Peyer's patch (tissue), 4 donors: Measurements from ENCODE around the gene PDE6A. TPM values are rescaled to one million over a fixed set of nuclear protein-coding genes. Genes with fewer than 3 reads are reported as not detected.
A peak's percentile ranks its signal among the peaks of the same experiment; 100 is the strongest.

Experiments
- DNase-seq, 3 donors: peaks; one replicate each; pipeline ENCODE4 v3.0.0-alpha.2; 2017 to 2019
- H3K27ac ChIP-seq, 4 donors: fragments of 200-600 bp; sonication (generic); one replicate each; pipeline ENCODE4 v1.5.1; 2016 to 2019
- H3K27me3 ChIP-seq, 2 donors: fragments of 200-600 bp; sonication (generic); one replicate each; pipeline ENCODE4 v1.5.1; 2019
- H3K36me3 ChIP-seq, 3 donors: fragments of 200-600 bp; sonication (generic); one replicate each; pipeline ENCODE4 v1.5.1; 2016 to 2019
- H3K4me1 ChIP-seq, 4 donors: fragments of 200-600 bp; sonication (generic); one replicate each; pipeline ENCODE4 v1.5.1; 2016 to 2019
- H3K4me3 ChIP-seq, 4 donors: fragments of 200-600 bp; sonication (generic); 1 replicate in 3 of 4; 2 replicates in 1 of 4; pipeline ENCODE4 v1.5.1; 2016 to 2019; ENCODE audit warnings: mild to moderate bottlenecking in 1 of 4
- H3K9me3 ChIP-seq, 4 donors: fragments of 200-600 bp; sonication (generic); one replicate each; pipeline ENCODE4 v1.5.1; 2016 to 2019; ENCODE audit warnings: mild to moderate bottlenecking in 1 of 4
- CTCF ChIP-seq, 6 experiments: fragments of 450-650 bp in 4 of 6; fragments of 200-600 bp in 2 of 6; sonication (generic) in 1 of 6; IDR thresholded peaks; one replicate each; pipeline ENCODE4 v1.5.1; 2017 to 2019; ENCODE audit warnings: antibody characterized with exemption in 6 of 6, mild to moderate bottlenecking in 3 of 6, moderate library complexity in 1 of 6
- POLR2A ChIP-seq, 2 donors: fragments of 450-650 bp; IDR thresholded peaks; one replicate each; pipeline ENCODE4 v1.5.1; 2017; ENCODE audit warnings: antibody characterized with exemption in 2 of 2, mild to moderate bottlenecking in 2 of 2, moderate library complexity in 2 of 2
- total RNA-seq, 4 donors: library from RNA; depleted of rRNA; stranded (reverse); fragments of >200 nt; gene quantifications; one replicate each; pipeline ENCODE4 v1.1.0, GENCODE V29; 2016

PDE6A gene
- total RNA-seq, 4 donors from 2014 or later = not detected

- Histone ChIP-seq H3K4me1 (peaks cover 0 to 30% (median 4%) of the 10 kb centered on the region in 4 donors), H3K36me3 (no peaks in the 10 kb centered on the region), H3K4me3 (no peak overlapping the region), H3K27me3 (no peaks in the 10 kb centered on the region), H3K9me3 (no peaks in the 10 kb centered on the region), H3K27ac (no peak overlapping the region)
- no peak for DNase-seq
- TF ChIP-seq CTCF (IDR thresholded peaks at IDR 0.05) (no peak), POLR2A (IDR thresholded peaks at IDR 0.05) (no peak)
Measured at GRCh38 chr5:149941795-149942194, 2.8 kb downstream of the PDE6A start.

- Histone ChIP-seq H3K9me3 (no peaks in the 10 kb centered on the region), H3K27ac (no peak overlapping the region), H3K4me3 (no peak overlapping the region), H3K36me3 (no peaks in the 10 kb centered on the region), H3K27me3 (no peaks in the 10 kb centered on the region), H3K4me1 (peaks cover 0 to 25% (median 2%) of the 10 kb centered on the region in 4 donors)
- no peak for DNase-seq
- no peak for TF ChIP-seq POLR2A (IDR thresholded peaks at IDR 0.05)
- no peak for TF ChIP-seq CTCF (IDR thresholded peaks at IDR 0.05)
Measured at GRCh38 chr5:149940941-149941644, 3.5 kb downstream of the PDE6A start.

- no peak overlapping the region for H3K27ac ChIP-seq
- H3K9me3 ChIP-seq = no peaks in the 10 kb centered on the region
- H3K4me3 ChIP-seq = no peak overlapping the region
- H3K36me3 ChIP-seq = no peaks in the 10 kb centered on the region
- TF ChIP-seq CTCF (IDR thresholded peaks at IDR 0.05) (no peak), POLR2A (IDR thresholded peaks at IDR 0.05) (no peak)
- H3K4me1 ChIP-seq = peaks cover 0 to 16% (median 2%) of the 10 kb centered on the region in 4 donors
- DNase-seq = no peak
- no peaks in the 10 kb centered on the region for H3K27me3 ChIP-seq
Measured at GRCh38 chr5:149940077-149940574, 4.5 kb downstream of the PDE6A start.

- no peak for TF ChIP-seq POLR2A (IDR thresholded peaks at IDR 0.05)
- TF ChIP-seq CTCF (IDR thresholded peaks at IDR 0.05) = no peak
- Histone ChIP-seq H3K4me3 (no peak overlapping the region), H3K4me1 (peaks cover 0 to 11% (median 2%) of the 10 kb centered on the region in 4 donors), H3K9me3 (no peaks in the 10 kb centered on the region), H3K27ac (peak overlapping the region in 1 of 4 donors; percentile 36), H3K27me3 (no peaks in the 10 kb centered on the region), H3K36me3 (no peaks in the 10 kb centered on the region)
- no peak for DNase-seq
Measured at GRCh38 chr5:149939546-149939945, 5.0 kb downstream of the PDE6A start.

GRCh38 chr5:149938791-149939358 lies 5.7 kb downstream of the PDE6A start:
- Histone ChIP-seq H3K4me3 (no peak overlapping the region), H3K9me3 (no peaks in the 10 kb centered on the region), H3K27ac (no peak overlapping the region), H3K36me3 (no peaks in the 10 kb centered on the region), H3K27me3 (no peaks in the 10 kb centered on the region), H3K4me1 (peaks cover 0 to 11% (median 2%) of the 10 kb centered on the region in 4 donors)
- TF ChIP-seq CTCF (IDR thresholded peaks at IDR 0.05) (no peak), POLR2A (IDR thresholded peaks at IDR 0.05) (no peak)
- DNase-seq = no peak
